ENCODE measurements around the gene HTR6. TPM values are rescaled to one million over a fixed set of nuclear protein-coding genes. Genes with fewer than 3 reads are reported as not detected.

Gene HTR6
- total RNA-seq, 1 experiment from 2014 or later, result 0.57 TPM

DNA sequence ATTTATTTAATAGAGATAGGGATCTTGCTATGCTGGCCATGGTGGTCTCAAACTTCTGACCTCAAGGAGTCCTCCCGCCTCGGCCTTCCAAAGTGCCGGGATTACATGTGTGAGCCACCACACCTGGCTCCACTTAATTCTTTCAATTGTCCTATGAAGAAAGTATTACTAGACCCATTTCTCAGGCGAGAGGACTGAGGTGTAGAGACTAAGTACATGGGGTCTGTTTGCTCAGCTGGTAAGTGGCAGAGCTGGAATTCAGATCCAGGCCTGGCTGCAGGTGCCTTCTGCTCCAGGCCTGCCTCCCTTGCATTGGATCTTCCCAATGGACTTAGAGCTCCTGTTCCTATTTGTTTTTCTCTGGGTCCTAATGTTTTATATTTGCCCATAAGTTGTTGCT lies 55.5 kb downstream of the HTR6 start (continued):
- TF ChIP-seq EZH2 (IDR thresholded peaks at IDR 0.05), result no peak
- TF ChIP-seq EGR1 (IDR thresholded peaks at IDR 0.05; ENCODE audit: low read depth), result no peak

DNA sequence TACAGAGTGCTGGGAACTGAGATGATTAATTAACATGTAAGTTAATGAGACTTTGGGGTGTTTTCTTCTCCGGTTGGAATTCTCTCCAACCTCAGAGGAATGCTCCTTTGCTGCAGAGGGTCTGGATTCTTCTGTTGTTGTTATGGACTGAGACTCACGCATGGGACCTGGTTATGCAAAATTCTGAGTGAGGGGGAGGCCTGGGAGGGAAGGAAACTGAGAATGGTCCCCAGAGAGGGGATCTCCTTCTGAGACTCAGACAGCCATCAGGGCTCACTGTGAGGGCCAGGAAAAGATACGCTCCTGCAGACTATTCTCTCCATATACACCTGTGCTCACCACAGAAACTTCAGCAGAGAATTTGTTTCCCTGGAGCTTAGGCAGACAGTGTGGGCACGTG lies 56.3 kb downstream of the HTR6 start:
- H3K9ac ChIP-seq (ENCODE audit: low read length), result no peak overlapping the region
- no peaks in the 10 kb centered on the region for H3K36me3 ChIP-seq (ENCODE audit: control insufficient read depth in 1 of 2, insufficient read depth in 2 of 2, low read length in 2 of 2)
- no peak for TF ChIP-seq POLR2AphosphoS5 (IDR thresholded peaks at IDR 0.05; ENCODE audit: low read depth, low read length)
- no peak for TF ChIP-seq SIN3A (IDR thresholded peaks at IDR 0.05; ENCODE audit: low read depth)
- no peak for TF ChIP-seq POLR2A (IDR thresholded peaks at IDR 0.05; ENCODE audit: borderline replicate concordance, extremely low read depth, insufficient read depth, insufficient read length)
- no peaks in the 10 kb centered on the region for H3K79me2 ChIP-seq (ENCODE audit: insufficient read depth, low read length)
- no peak overlapping the region for H3K4me3 ChIP-seq (replicated peaks in 1 of 2; ENCODE audit: low read depth in 1 of 2, low read length in 2 of 2)
- intact Hi-C loops (cut with micrococcal nuclease), result no loop called here
- CTCF ChIA-PET, result no interaction called here
- H3K9me2 ChIP-seq (ENCODE audit: insufficient read depth), result no peaks in the 10 kb centered on the region
- DNase-seq (ENCODE audit: low read depth, low spot score) (no peak), ATAC-seq (no peak)
- POLR2A ChIA-PET, result no interaction called here
- no peaks in the 10 kb centered on the region for H3K9me3 ChIP-seq (ENCODE audit: control insufficient read depth in 1 of 2, insufficient read depth in 1 of 2, low read depth in 1 of 2, low read length in 2 of 2)
- RAD21 ChIA-PET (ENCODE audit: low non-redundant PET in 1 of 2, low total read pairs in 2 of 2, uncharacterized antibody in 2 of 2, unreplicated experiment in 2 of 2), result no interaction called here
- no TSS peak for BruUV-seq (replicated peaks)
- H3K27me3 ChIP-seq (ENCODE audit: insufficient read depth, low read length), result no peaks in the 10 kb centered on the region
- no peak overlapping the region for H2AFZ ChIP-seq (ENCODE audit: low read depth, low read length, poor library complexity, severe bottlenecking)
- H4K20me1 ChIP-seq (ENCODE audit: insufficient read depth), result no peaks in the 10 kb centered on the region
- no peak overlapping the region for H3K27ac ChIP-seq (ENCODE audit: low read depth, low read length)
- H3K4me2 ChIP-seq (ENCODE audit: low read length), result no peak overlapping the region
- no peaks in the 10 kb centered on the region for H3K4me1 ChIP-seq (ENCODE audit: control insufficient read depth in 1 of 2, insufficient read depth in 2 of 2, low read length in 2 of 2)

DNA sequence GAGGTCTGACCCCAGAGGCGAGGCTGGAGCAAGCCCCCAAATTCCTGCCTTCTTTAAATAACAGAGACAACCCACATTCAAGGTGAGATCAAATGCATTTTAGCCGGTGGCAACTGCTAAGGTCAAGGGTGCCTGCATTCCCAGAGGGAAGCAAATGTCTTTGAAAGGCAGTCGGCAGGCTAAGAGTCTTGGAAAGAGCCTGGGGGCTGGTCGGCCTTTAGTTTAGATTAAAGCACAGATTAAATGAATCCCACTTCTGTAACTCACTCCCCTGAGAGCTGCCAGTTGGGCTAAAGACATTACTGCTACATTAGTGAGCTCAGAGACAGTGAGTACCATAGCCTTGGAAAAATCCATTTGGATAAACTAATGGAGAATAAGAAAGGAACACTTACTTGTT lies 59.2 kb downstream of the HTR6 start:
- no TSS peak for BruUV-seq (replicated peaks)
- Histone ChIP-seq H3K9me2 (ENCODE audit: insufficient read depth) (no peaks in the 10 kb centered on the region), H3K27ac (ENCODE audit: low read depth, low read length) (no peak overlapping the region), H3K4me2 (ENCODE audit: low read length) (no peak overlapping the region), H3K36me3 (ENCODE audit: control insufficient read depth in 1 of 2, insufficient read depth in 2 of 2, low read length in 2 of 2) (no peaks in the 10 kb centered on the region), H4K20me1 (ENCODE audit: insufficient read depth) (no peaks in the 10 kb centered on the region), H3K4me3 (replicated peaks in 1 of 2; ENCODE audit: low read depth in 1 of 2, low read length in 2 of 2) (no peak overlapping the region), H3K4me1 (ENCODE audit: control insufficient read depth in 1 of 2, insufficient read depth in 2 of 2, low read length in 2 of 2) (no peaks in the 10 kb centered on the region), H2AFZ (ENCODE audit: low read depth, low read length, poor library complexity, severe bottlenecking) (no peak overlapping the region), H3K27me3 (ENCODE audit: insufficient read depth, low read length) (no peaks in the 10 kb centered on the region), H3K79me2 (ENCODE audit: insufficient read depth, low read length) (no peaks in the 10 kb centered on the region), H3K9me3 (ENCODE audit: control insufficient read depth in 1 of 2, insufficient read depth in 1 of 2, low read depth in 1 of 2, low read length in 2 of 2) (no peaks in the 10 kb centered on the region), H3K9ac (ENCODE audit: low read length) (no peak overlapping the region)
- intact Hi-C loops (cut with micrococcal nuclease), result no loop called here
- RAD21 ChIA-PET (ENCODE audit: low non-redundant PET in 1 of 2, low total read pairs in 2 of 2, uncharacterized antibody in 2 of 2, unreplicated experiment in 2 of 2), result no interaction called here
- DNase-seq (ENCODE audit: low read depth, low spot score) (no peak), ATAC-seq (no peak)
- no peak for TF ChIP-seq JUND (IDR thresholded peaks at IDR 0.05)
- no peak for TF ChIP-seq CBX3 (IDR thresholded peaks at IDR 0.05; ENCODE audit: low read depth)
- CTCF ChIA-PET, result no interaction called here
- POLR2A ChIA-PET, result no interaction called here
